K562 (cell line): ENCODE measurements around the gene SLC24A4. TPM values are rescaled to one million over a fixed set of nuclear protein-coding genes. Genes with fewer than 3 reads are reported as not detected.

Source experiments
- ATAC-seq: fragments of 200-7000 bp; cut with Tn5 transposase; 3 replicates; pipeline ENCODE4 v1.9.1; 2020; ENCODE audit warnings: moderate library complexity
- BruUV-seq: library from RNA; stranded (reverse); fragments of 400-500 nt; replicated peaks from 2 replicates; lab custom pipeline; 2021; lab: Mats Ljungman, UMichigan
- CTCF ChIA-PET: fragments of 300-600 bp; formaldehyde crosslinking; extraction: SDS; loops from one replicate; lab custom pipeline; 2021; ENCODE audit warnings: low intra/inter-chr PET ratio; lab: Yijun Ruan, JAX
- POLR2A ChIA-PET: fragments of 300-600, 350-650 bp; sonication (Branson Sonifier 250); formaldehyde crosslinking; extraction: SDS; loops from one replicate; lab custom pipeline; 2021; ENCODE audit warnings: antibody characterized with exemption, inconsistent platforms; lab: Yijun Ruan, JAX
- DNase-seq, 4 experiments: peaks; one replicate each; pipeline versions ENCODE4 v3.0.0 to v3.0.0-alpha.2; 2011 to 2018; ENCODE audit warnings: low spot score in 3 of 4, mixed read lengths in 3 of 4; ENCODE audit errors: extremely low read depth in 1 of 4
- FAIRE-seq: peaks from 2 replicates; lab custom pipeline; 2011; peaks lifted over from hg19 to GRCh38; lab: Jason Lieb, UNC
- H2AFZ ChIP-seq: 2 replicates; pipeline ENCODE4 v1.6.0; 2011; ENCODE audit warnings: low read depth, low read length, control low read depth, inconsistent platforms
- H3K27ac ChIP-seq: fragments of 200-600 bp; 3 replicates; pipeline ENCODE4 v1.8.0; 2011; ENCODE audit warnings: low read depth, mild to moderate bottlenecking, control low read depth, inconsistent platforms, low read length, moderate library complexity, mixed read lengths; ENCODE audit errors: extremely low read depth
- H3K27me3 ChIP-seq, 2 experiments: fragments of 300-600 bp in 1 of 2; 2 replicates in 1 of 2; 3 replicates in 1 of 2; pipeline versions ENCODE4 v1.6.0 to v1.8.0; 2011; ENCODE audit warnings: inconsistent platforms in 2 of 2, low read length in 2 of 2, mild to moderate bottlenecking in 1 of 2, mixed read lengths in 1 of 2, moderate library complexity in 1 of 2; ENCODE audit not compliant: control insufficient read depth in 2 of 2, insufficient read depth in 2 of 2
- H3K36me3 ChIP-seq: fragments of 300-600 bp; 3 replicates; pipeline ENCODE4 v1.8.0; 2011; ENCODE audit warnings: mild to moderate bottlenecking, low read length, inconsistent platforms; ENCODE audit not compliant: control insufficient read depth, insufficient read depth
- H3K4me1 ChIP-seq, 2 experiments: fragments of 200-600 bp in 1 of 2; replicated peaks in 1 of 2; 2 replicates in 1 of 2; 3 replicates in 1 of 2; pipeline versions ENCODE4 v1.5.1 to v1.8.0; 2011; ENCODE audit warnings: inconsistent platforms in 2 of 2, low read length in 2 of 2, mild to moderate bottlenecking in 1 of 2, mixed read lengths in 1 of 2, moderate library complexity in 1 of 2; ENCODE audit not compliant: control insufficient read depth in 2 of 2, insufficient read depth in 2 of 2
- H3K4me2 ChIP-seq: 2 replicates; pipeline ENCODE4 v1.6.1; 2011; ENCODE audit warnings: low read length, control low read depth, inconsistent platforms, mixed read lengths; ENCODE audit not compliant: insufficient read depth
- H3K4me3 ChIP-seq: fragments of 200-600 bp; sonication (generic), shearing (Covaris generic); 2 replicates; pipeline ENCODE4 v1.5.1; 2016; ENCODE audit warnings: control low read depth, inconsistent platforms
- H3K79me2 ChIP-seq: fragments of 200-600 bp; 3 replicates; pipeline ENCODE4 v1.8.0; 2011; ENCODE audit warnings: low read length, inconsistent platforms; ENCODE audit not compliant: control insufficient read depth, insufficient read depth
- H3K9ac ChIP-seq, 2 experiments: 2 replicates each; pipeline versions ENCODE4 v1.6.0 to v1.6.1; 2011; ENCODE audit warnings: low read depth in 2 of 2, low read length in 2 of 2, control low read depth in 1 of 2, inconsistent platforms in 1 of 2, mild to moderate bottlenecking in 1 of 2, mixed read lengths in 1 of 2; ENCODE audit not compliant: insufficient read depth in 1 of 2
- H3K9me1 ChIP-seq: one replicate; pipeline ENCODE4 v1.6.0; 2011; ENCODE audit warnings: inconsistent platforms, mild to moderate bottlenecking, low read length, moderate library complexity; ENCODE audit not compliant: control insufficient read depth, insufficient read depth
- H3K9me3 ChIP-seq: replicated peaks from 2 replicates; pipeline ENCODE4 v1.5.1; 2011; ENCODE audit warnings: low read depth, low read length, inconsistent platforms; ENCODE audit not compliant: control insufficient read depth, insufficient read depth
- H4K20me1 ChIP-seq: replicated peaks from 2 replicates; pipeline ENCODE4 v1.6.1; 2011; ENCODE audit warnings: low read length, inconsistent platforms, mixed read lengths; ENCODE audit not compliant: control insufficient read depth, insufficient read depth
- EZH2 ChIP-seq: IDR thresholded peaks from 2 replicates; pipeline ENCODE4 v1.6.1; 2012; ENCODE audit warnings: low read depth, mild to moderate bottlenecking, inconsistent platforms, low read length, borderline replicate concordance
- HNRNPL ChIP-seq: fragments of 200-400 bp; formaldehyde crosslinking; IDR thresholded peaks from 2 replicates; pipeline ENCODE4 v1.6.1; 2017; ENCODE audit warnings: low read depth, mild to moderate bottlenecking, low read length
- JUND ChIP-seq, 2 experiments: IDR thresholded peaks; 2 replicates in 1 of 2; 3 replicates in 1 of 2; pipeline ENCODE4 v1.6.1; 2011; ENCODE audit warnings: borderline replicate concordance in 2 of 2, low read depth in 2 of 2, low read length in 2 of 2, improper control_type of control experiment in 1 of 2, missing biosample characterization in 1 of 2, missing genetic modification characterization in 1 of 2, missing genetic modification reagents in 1 of 2
- MCM3 ChIP-seq: fragments of 450-650 bp; IDR thresholded peaks from 2 replicates; pipeline ENCODE4 v1.6.1; 2016
- MCM5 ChIP-seq: fragments of 450-650 bp; IDR thresholded peaks from 2 replicates; pipeline ENCODE4 v1.6.1; 2016; ENCODE audit warnings: low read depth
- MEIS2 ChIP-seq: fragments of 450-650 bp; IDR thresholded peaks from 2 replicates; pipeline ENCODE4 v1.6.1; 2014; ENCODE audit warnings: mild to moderate bottlenecking; ENCODE audit not compliant: partially characterized antibody
- RBM25 ChIP-seq: fragments of 200-400 bp; formaldehyde crosslinking; IDR thresholded peaks from 2 replicates; pipeline ENCODE4 v1.6.1; 2018; ENCODE audit warnings: low read length, low read depth, moderate library complexity; ENCODE audit not compliant: severe bottlenecking
- ZKSCAN3 ChIP-seq: fragments of 250-450 bp; sonication (Bioruptor Pico); IDR thresholded peaks from 2 replicates; pipeline ENCODE4 v1.4.0; 2020
- ZNF263 ChIP-seq: sonication (generic); formaldehyde crosslinking; IDR thresholded peaks from 2 replicates; pipeline ENCODE4 v1.8.0; 2022; ENCODE audit warnings: mild to moderate bottlenecking, missing genetic modification reagents, borderline replicate concordance
- WGBS: fragments of 100-300 bp; shearing (Covaris generic); methylation state at CpG from one replicate; pipeline ENCODE4 v1.1.6; 2016; ENCODE audit warnings: low coverage, mixed read lengths; ENCODE audit not compliant: insufficient coverage; ENCODE audit errors: missing lambda C conversion rate; 5-methylcytosine and 5-hydroxymethylcytosine counted together
- in situ Hi-C: fragments of 300-500 bp; cut with MboI; formaldehyde crosslinking; loops from 4 replicates; pipeline ENCODE4 v1.15.0; 2018; ENCODE audit warnings: inconsistent platforms, mixed read lengths
- intact Hi-C: fragments of 100-400 bp; cut with micrococcal nuclease; formaldehyde crosslinking; loops from 2 replicates; pipeline ENCODE4 v1.14.2; 2022
- polyA plus RNA-seq, 8 experiments: library from polyadenylated mRNA; depleted of rRNA in 4 of 8; stranded (reverse) in 5 of 8; unstranded in 3 of 8; fragments of >200 nt; fragmentation: Nextera tagmentation in 2 of 8; fragmentation: Illumina TruSeq in 1 of 8; extraction: Ambion mirVana in 2 of 8; extraction: Trizol in 1 of 8; gene quantifications; 2 replicates each; pipeline versions ENCODE4 v1.2.1 to v1.2.3, GENCODE V29; 2011 to 2014; ENCODE audit warnings: inconsistent platforms in 1 of 8, missing spikeins in 1 of 8
- total RNA-seq, 7 experiments: library from RNA; depleted of rRNA in 6 of 7; stranded (reverse); fragments of >200 nt in 6 of 7; fragmentation: Illumina TruSeq in 2 of 7; extraction: Trizol in 2 of 7; gene quantifications; 2 replicates each; pipeline versions ENCODE4 v1.2.1 to v1.2.3, GENCODE V29; 2011 to 2021; ENCODE audit warnings: low replicate concordance in 1 of 7
- TF ChIP-seq, protein P1 (sequence below): fragments of 450-650 bp; IDR thresholded peaks from one replicate; pipeline ENCODE4 v1.6.1; 2018; ENCODE audit warnings: mild to moderate bottlenecking, moderate library complexity; ENCODE audit not compliant: partially characterized antibody
- TF ChIP-seq, protein P2 (sequence below): IDR thresholded peaks from 3 replicates; pipeline ENCODE4 v1.6.1; 2011; ENCODE audit warnings: borderline replicate concordance, mild to moderate bottlenecking, moderate library complexity; ENCODE audit not compliant: insufficient read length; ENCODE audit errors: extremely low read depth
- TF ChIP-seq, protein P3 (sequence below): fragments of 250-450 bp; sonication (Bioruptor Pico); IDR thresholded peaks from 2 replicates; pipeline ENCODE4 v1.8.0; 2022; ENCODE audit warnings: inconsistent platforms, mild to moderate bottlenecking, moderate library complexity, borderline replicate concordance

SLC24A4 gene
- total and polyA plus RNA-seq, 9 of the 15 experiments (the other 6 are each of a cell fraction or from before 2014, with no cell fraction given): not detected

DNA sequence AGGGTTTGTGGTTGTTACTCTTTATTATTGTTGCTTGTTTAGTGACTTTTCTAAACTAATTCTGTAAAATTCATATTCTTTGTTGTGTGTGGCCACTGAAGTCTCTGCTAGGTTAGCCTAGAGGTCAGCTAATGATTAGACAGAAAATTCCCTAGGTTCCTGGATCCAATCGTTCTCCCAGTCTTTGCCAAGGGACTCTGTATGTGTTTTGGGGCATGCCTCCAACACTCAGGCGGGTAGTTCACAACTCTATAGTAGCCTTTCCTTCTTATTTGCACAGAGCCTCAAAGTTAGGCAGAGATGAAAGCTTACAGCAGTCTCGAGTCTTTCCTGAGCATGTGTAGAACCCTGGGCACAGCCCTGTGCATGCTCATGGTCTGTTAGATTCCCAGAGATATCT lies 157.9 kb downstream of the SLC24A4 start:
- intact Hi-C loops (no loop called here), in situ Hi-C loops (no loop called here)
- ATAC-seq: no peak
- no peaks in the 10 kb centered on the region for H3K36me3 ChIP-seq
- no peaks in the 10 kb centered on the region; a peak in 1 of 5 replicates for H3K27me3 ChIP-seq
- no peak for DNase-seq
- H3K9me3 ChIP-seq: no peaks in the 10 kb centered on the region
- no TSS peak for BruUV-seq
- no peak overlapping the region for H2AFZ ChIP-seq
- 0% methylated on average over 2 of the region's 3 CpGs for WGBS
- no peaks in the 10 kb centered on the region for H4K20me1 ChIP-seq
- TF ChIP-seq, protein P1, sequence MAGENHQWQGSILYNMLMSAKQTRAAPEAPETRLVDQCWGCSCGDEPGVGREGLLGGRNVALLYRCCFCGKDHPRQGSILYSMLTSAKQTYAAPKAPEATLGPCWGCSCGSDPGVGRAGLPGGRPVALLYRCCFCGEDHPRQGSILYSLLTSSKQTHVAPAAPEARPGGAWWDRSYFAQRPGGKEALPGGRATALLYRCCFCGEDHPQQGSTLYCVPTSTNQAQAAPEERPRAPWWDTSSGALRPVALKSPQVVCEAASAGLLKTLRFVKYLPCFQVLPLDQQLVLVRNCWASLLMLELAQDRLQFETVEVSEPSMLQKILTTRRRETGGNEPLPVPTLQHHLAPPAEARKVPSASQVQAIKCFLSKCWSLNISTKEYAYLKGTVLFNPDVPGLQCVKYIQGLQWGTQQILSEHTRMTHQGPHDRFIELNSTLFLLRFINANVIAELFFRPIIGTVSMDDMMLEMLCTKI: no peak
- no peak for TF ChIP-seq MEIS2
- TF ChIP-seq EZH2: no peak
- TF ChIP-seq, protein P2, sequence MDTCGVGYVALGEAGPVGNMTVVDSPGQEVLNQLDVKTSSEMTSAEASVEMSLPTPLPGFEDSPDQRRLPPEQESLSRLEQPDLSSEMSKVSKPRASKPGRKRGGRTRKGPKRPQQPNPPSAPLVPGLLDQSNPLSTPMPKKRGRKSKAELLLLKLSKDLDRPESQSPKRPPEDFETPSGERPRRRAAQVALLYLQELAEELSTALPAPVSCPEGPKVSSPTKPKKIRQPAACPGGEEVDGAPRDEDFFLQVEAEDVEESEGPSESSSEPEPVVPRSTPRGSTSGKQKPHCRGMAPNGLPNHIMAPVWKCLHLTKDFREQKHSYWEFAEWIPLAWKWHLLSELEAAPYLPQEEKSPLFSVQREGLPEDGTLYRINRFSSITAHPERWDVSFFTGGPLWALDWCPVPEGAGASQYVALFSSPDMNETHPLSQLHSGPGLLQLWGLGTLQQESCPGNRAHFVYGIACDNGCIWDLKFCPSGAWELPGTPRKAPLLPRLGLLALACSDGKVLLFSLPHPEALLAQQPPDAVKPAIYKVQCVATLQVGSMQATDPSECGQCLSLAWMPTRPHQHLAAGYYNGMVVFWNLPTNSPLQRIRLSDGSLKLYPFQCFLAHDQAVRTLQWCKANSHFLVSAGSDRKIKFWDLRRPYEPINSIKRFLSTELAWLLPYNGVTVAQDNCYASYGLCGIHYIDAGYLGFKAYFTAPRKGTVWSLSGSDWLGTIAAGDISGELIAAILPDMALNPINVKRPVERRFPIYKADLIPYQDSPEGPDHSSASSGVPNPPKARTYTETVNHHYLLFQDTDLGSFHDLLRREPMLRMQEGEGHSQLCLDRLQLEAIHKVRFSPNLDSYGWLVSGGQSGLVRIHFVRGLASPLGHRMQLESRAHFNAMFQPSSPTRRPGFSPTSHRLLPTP: no peak
- TF ChIP-seq ZNF263 (CRISPR knock-in tag): no peak
- TF ChIP-seq JUND (IDR thresholded peaks at IDR 0.05; ENCODE audit: borderline replicate concordance, low read depth, low read length): no peak
- no peak for TF ChIP-seq JUND (tag; IDR thresholded peaks at IDR 0.05; ENCODE audit: borderline replicate concordance, low read depth, low read length)
- no peak for TF ChIP-seq ZKSCAN3 (CRISPR knock-in tag)
- TF ChIP-seq HNRNPL: no peak
- TF ChIP-seq, protein P3, sequence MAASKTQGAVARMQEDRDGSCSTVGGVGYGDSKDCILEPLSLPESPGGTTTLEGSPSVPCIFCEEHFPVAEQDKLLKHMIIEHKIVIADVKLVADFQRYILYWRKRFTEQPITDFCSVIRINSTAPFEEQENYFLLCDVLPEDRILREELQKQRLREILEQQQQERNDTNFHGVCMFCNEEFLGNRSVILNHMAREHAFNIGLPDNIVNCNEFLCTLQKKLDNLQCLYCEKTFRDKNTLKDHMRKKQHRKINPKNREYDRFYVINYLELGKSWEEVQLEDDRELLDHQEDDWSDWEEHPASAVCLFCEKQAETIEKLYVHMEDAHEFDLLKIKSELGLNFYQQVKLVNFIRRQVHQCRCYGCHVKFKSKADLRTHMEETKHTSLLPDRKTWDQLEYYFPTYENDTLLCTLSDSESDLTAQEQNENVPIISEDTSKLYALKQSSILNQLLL (CRISPR knock-in tag): no peak
- TF ChIP-seq MCM3: no peak
- no peak for TF ChIP-seq RBM25
- TF ChIP-seq MCM5: no peak
- TF ChIP-seq, all 486 proteins: peak for 0
- no peak overlapping the region for H3K9ac ChIP-seq
- ChIA-PET CTCF (no interaction called here), POLR2A (no interaction called here)
- H3K27ac ChIP-seq: no peak overlapping the region
- H3K79me2 ChIP-seq: no peaks in the 10 kb centered on the region
- no peak overlapping the region for H3K4me2 ChIP-seq
- H3K4me3 ChIP-seq: no peak overlapping the region
- no peaks in the 10 kb centered on the region for H3K4me1 ChIP-seq
- H3K9me1 ChIP-seq: no peaks in the 10 kb centered on the region
- no peak for FAIRE-seq
